ENCODE measurements around the gene CALM3.

GRCh38 chr19:46639358-46640182 lies 38.4 kb downstream of the CALM3 start:
- no peak for TF ChIP-seq POLR2A (IDR thresholded peaks at IDR 0.05)
- TF ChIP-seq CTCF (IDR thresholded peaks at IDR 0.05), result no peak
